ENCODE data around the gene MELK. TPM values are rescaled to one million over a fixed set of nuclear protein-coding genes. Genes with fewer than 3 reads are reported as not detected.

Gene MELK
- total RNA-seq, 1 experiment from 2014 or later, result 63.2 TPM

GRCh38 chr9:36537861-36538260 lies 34.8 kb upstream of the MELK start:
- no peak overlapping the region for H3K4me3 ChIP-seq (replicated peaks in 1 of 2; ENCODE audit: low read depth in 1 of 2, low read length in 2 of 2)
- no peak for ATAC-seq
- ChIA-PET POLR2A (no interaction called here), CTCF (no interaction called here), RAD21 (ENCODE audit: low non-redundant PET in 1 of 2, low total read pairs in 2 of 2, uncharacterized antibody in 2 of 2, unreplicated experiment in 2 of 2) (no interaction called here)
- no peak overlapping the region for H3K9ac ChIP-seq (ENCODE audit: low read length)
- H3K4me2 ChIP-seq (ENCODE audit: low read length), result no peak overlapping the region
- no TSS peak for BruUV-seq (replicated peaks)
- H3K27ac ChIP-seq (ENCODE audit: low read depth, low read length), result no peak overlapping the region
- intact Hi-C loops (cut with micrococcal nuclease), result no loop called here
- H4K20me1 ChIP-seq (ENCODE audit: insufficient read depth), result no peaks in the 10 kb centered on the region
- no peak overlapping the region for H2AFZ ChIP-seq (ENCODE audit: low read depth, low read length, poor library complexity, severe bottlenecking)
- TF ChIP-seq MAX (IDR thresholded peaks at IDR 0.05), result no peak
- TF ChIP-seq CTCF (IDR thresholded peaks at IDR 0.05 in 2 of 3, conservative IDR thresholded peaks at IDR 0.05 in 1 of 3; ENCODE audit: borderline replicate concordance in 1 of 3, insufficient read depth in 1 of 3, low read depth in 2 of 3, low read length in 2 of 3), result no peak
- TF ChIP-seq EZH2 (IDR thresholded peaks at IDR 0.05), result no peak
- no peak for TF ChIP-seq ZFX (IDR thresholded peaks at IDR 0.05)
- no peak for TF ChIP-seq EGR1 (IDR thresholded peaks at IDR 0.05; ENCODE audit: low read depth)
- TF ChIP-seq POLR2A (IDR thresholded peaks at IDR 0.05; ENCODE audit: borderline replicate concordance, extremely low read depth, insufficient read depth, insufficient read length), result no peak
- no peaks in the 10 kb centered on the region for H3K9me3 ChIP-seq (ENCODE audit: control insufficient read depth in 1 of 2, insufficient read depth in 1 of 2, low read depth in 1 of 2, low read length in 2 of 2)
- H3K79me2 ChIP-seq (ENCODE audit: insufficient read depth, low read length), result no peaks in the 10 kb centered on the region
- no peaks in the 10 kb centered on the region for H3K4me1 ChIP-seq (ENCODE audit: control insufficient read depth in 1 of 2, insufficient read depth in 2 of 2, low read length in 2 of 2)
- no peaks in the 10 kb centered on the region for H3K9me2 ChIP-seq (ENCODE audit: insufficient read depth)
- H3K27me3 ChIP-seq (ENCODE audit: insufficient read depth, low read length), result no peaks in the 10 kb centered on the region
- no peaks in the 10 kb centered on the region for H3K36me3 ChIP-seq (ENCODE audit: control insufficient read depth in 1 of 2, insufficient read depth in 2 of 2, low read length in 2 of 2)
- no peak for DNase-seq (ENCODE audit: low read depth, low spot score)

- ChIA-PET POLR2A (no interaction called here), RAD21 (ENCODE audit: low non-redundant PET in 1 of 2, low total read pairs in 2 of 2, uncharacterized antibody in 2 of 2, unreplicated experiment in 2 of 2) (no interaction called here), CTCF (no interaction called here)
- Histone ChIP-seq H3K9me3 (ENCODE audit: control insufficient read depth in 1 of 2, insufficient read depth in 1 of 2, low read depth in 1 of 2, low read length in 2 of 2) (no peaks in the 10 kb centered on the region), H3K4me3 (replicated peaks in 1 of 2; ENCODE audit: low read depth in 1 of 2, low read length in 2 of 2) (no peak overlapping the region), H3K27ac (ENCODE audit: low read depth, low read length) (no peak overlapping the region), H3K36me3 (ENCODE audit: control insufficient read depth in 1 of 2, insufficient read depth in 2 of 2, low read length in 2 of 2) (no peaks in the 10 kb centered on the region), H3K9me2 (ENCODE audit: insufficient read depth) (no peaks in the 10 kb centered on the region), H3K79me2 (ENCODE audit: insufficient read depth, low read length) (no peaks in the 10 kb centered on the region), H4K20me1 (ENCODE audit: insufficient read depth) (no peaks in the 10 kb centered on the region), H3K4me2 (ENCODE audit: low read length) (no peak overlapping the region), H3K27me3 (ENCODE audit: insufficient read depth, low read length) (no peaks in the 10 kb centered on the region), H3K9ac (ENCODE audit: low read length) (no peak overlapping the region), H3K4me1 (ENCODE audit: control insufficient read depth in 1 of 2, insufficient read depth in 2 of 2, low read length in 2 of 2) (no peaks in the 10 kb centered on the region), H2AFZ (ENCODE audit: low read depth, low read length, poor library complexity, severe bottlenecking) (no peak overlapping the region)
- intact Hi-C loops (cut with micrococcal nuclease), result no loop called here
- no TSS peak for BruUV-seq (replicated peaks)
- DNase-seq (ENCODE audit: low read depth, low spot score) (no peak), ATAC-seq (no peak)
- TF ChIP-seq EZH2 (IDR thresholded peaks at IDR 0.05), result no peak
- no peak for TF ChIP-seq TCF7L2 (IDR thresholded peaks at IDR 0.05; ENCODE audit: borderline replicate concordance, extremely low read depth, insufficient read depth, insufficient read length)
- no peak for TF ChIP-seq CEBPB (IDR thresholded peaks at IDR 0.05; ENCODE audit: low read depth)
- TF ChIP-seq RAD21 (IDR thresholded peaks at IDR 0.05; ENCODE audit: low read depth), result no peak
- no peak for TF ChIP-seq ZNF274 (IDR thresholded peaks at IDR 0.05; ENCODE audit: low read depth, low read length)
- TF ChIP-seq SIN3A (IDR thresholded peaks at IDR 0.05; ENCODE audit: low read depth), result no peak
- no peak for TF ChIP-seq ATF3 (IDR thresholded peaks at IDR 0.05)
- TF ChIP-seq REST (IDR thresholded peaks at IDR 0.05; ENCODE audit: low read depth), result no peak
- TF ChIP-seq JUND (IDR thresholded peaks at IDR 0.05), result no peak
- TF ChIP-seq POLR2A (IDR thresholded peaks at IDR 0.05; ENCODE audit: borderline replicate concordance, extremely low read depth, insufficient read depth, insufficient read length), result no peak
- no peak for TF ChIP-seq CBX3 (IDR thresholded peaks at IDR 0.05; ENCODE audit: low read depth)
- TF ChIP-seq ELF1 (IDR thresholded peaks at IDR 0.05; ENCODE audit: borderline replicate concordance, low read depth), result no peak
Measured at GRCh38 chr9:36542355-36542754, 30.3 kb upstream of the MELK start.
